Measurements from ENCODE around the gene NR4A2. TPM values are rescaled to one million over a fixed set of nuclear protein-coding genes. Genes with fewer than 3 reads are reported as not detected.

Gene NR4A2
- polyA plus RNA-seq, 1 of the 3 experiments (the other 2 are of a cell fraction), result 16.2 TPM

- Histone ChIP-seq H3K9me2 (no peaks in the 10 kb centered on the region), H3K27ac (ENCODE audit: low read depth in 2 of 2, low read length in 1 of 2) (no peak overlapping the region), H3K4me2 (no peak overlapping the region), H4K20me1 (ENCODE audit: insufficient read depth) (no peaks in the 10 kb centered on the region), H3K79me2 (ENCODE audit: insufficient read depth) (no peaks in the 10 kb centered on the region), H3K4me3 (ENCODE audit: low read depth in 2 of 2, low read length in 1 of 2) (no peak overlapping the region), H3K9ac (no peak overlapping the region), H3K36me3 (replicated peaks in 1 of 2; ENCODE audit: control insufficient read depth in 1 of 2, insufficient read depth in 2 of 2, low read length in 1 of 2) (no peaks in the 10 kb centered on the region), H3F3A (replicated peaks; ENCODE audit: insufficient read depth) (no peaks in the 10 kb centered on the region), H3K9me3 (no peaks in the 10 kb centered on the region), H2AFZ (ENCODE audit: low read depth) (no peak overlapping the region), H3K4me1 (ENCODE audit: control insufficient read depth in 1 of 2, insufficient read depth in 2 of 2, low read depth in 1 of 2, low read length in 1 of 2) (no peaks in the 10 kb centered on the region), H3K27me3 (ENCODE audit: insufficient read depth) (peaks cover 5% of the 10 kb centered on the region)
- DNase-seq, result no peak
- POLR2A ChIA-PET, result no interaction called here
- 33% methylated on average over 4 of the region's 4 CpGs for WGBS (ENCODE audit: low lambda C conversion rate)
- no peak for TF ChIP-seq MEF2A (IDR thresholded peaks at IDR 0.05; ENCODE audit: borderline replicate concordance, low read depth)
- TF ChIP-seq, protein P1, sequence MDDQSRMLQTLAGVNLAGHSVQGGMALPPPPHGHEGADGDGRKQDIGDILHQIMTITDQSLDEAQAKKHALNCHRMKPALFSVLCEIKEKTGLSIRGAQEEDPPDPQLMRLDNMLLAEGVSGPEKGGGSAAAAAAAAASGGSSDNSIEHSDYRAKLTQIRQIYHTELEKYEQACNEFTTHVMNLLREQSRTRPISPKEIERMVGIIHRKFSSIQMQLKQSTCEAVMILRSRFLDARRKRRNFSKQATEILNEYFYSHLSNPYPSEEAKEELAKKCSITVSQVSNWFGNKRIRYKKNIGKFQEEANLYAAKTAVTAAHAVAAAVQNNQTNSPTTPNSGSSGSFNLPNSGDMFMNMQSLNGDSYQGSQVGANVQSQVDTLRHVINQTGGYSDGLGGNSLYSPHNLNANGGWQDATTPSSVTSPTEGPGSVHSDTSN (IDR thresholded peaks at IDR 0.05), result peak; percentile 82
- CTCF ChIA-PET, result no interaction called here
Observed at GRCh38 chr2:156366753-156367152, 34.2 kb upstream of the NR4A2 start.

DNA sequence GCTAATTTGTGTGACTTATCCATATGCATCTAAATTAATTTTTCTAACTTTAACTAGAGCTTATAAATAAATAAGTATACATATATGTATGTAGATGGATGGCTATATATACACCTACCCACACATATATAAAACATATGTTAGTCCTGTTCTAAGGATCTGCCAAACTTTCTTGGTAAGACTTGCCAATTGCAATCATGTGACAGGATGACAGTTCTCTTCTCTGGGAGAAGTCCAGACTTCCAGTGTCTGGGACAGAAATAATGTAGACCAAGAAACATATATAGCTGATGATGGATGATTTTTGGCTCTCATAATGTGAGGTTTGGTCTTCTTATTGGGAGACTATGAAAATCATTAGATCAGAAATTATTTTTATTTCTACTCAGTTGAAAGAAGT is 30.6 kb upstream of the NR4A2 start:
- no peak for DNase-seq
- Histone ChIP-seq H3K9me3 (no peaks in the 10 kb centered on the region), H3K9ac (no peak overlapping the region), H3F3A (replicated peaks; ENCODE audit: insufficient read depth) (no peaks in the 10 kb centered on the region), H3K4me1 (ENCODE audit: control insufficient read depth in 1 of 2, insufficient read depth in 2 of 2, low read depth in 1 of 2, low read length in 1 of 2) (no peaks in the 10 kb centered on the region), H3K9me2 (no peaks in the 10 kb centered on the region), H3K4me2 (no peak overlapping the region), H3K4me3 (ENCODE audit: low read depth in 2 of 2, low read length in 1 of 2) (no peak overlapping the region), H3K79me2 (ENCODE audit: insufficient read depth) (no peaks in the 10 kb centered on the region), H3K27me3 (ENCODE audit: insufficient read depth) (peaks cover 19% of the 10 kb centered on the region), H2AFZ (ENCODE audit: low read depth) (no peak overlapping the region), H3K36me3 (replicated peaks in 1 of 2; ENCODE audit: control insufficient read depth in 1 of 2, insufficient read depth in 2 of 2, low read length in 1 of 2) (no peaks in the 10 kb centered on the region), H4K20me1 (ENCODE audit: insufficient read depth) (no peaks in the 10 kb centered on the region), H3K27ac (ENCODE audit: low read depth in 2 of 2, low read length in 1 of 2) (no peak overlapping the region)
- no peak for TF ChIP-seq FOXM1 (IDR thresholded peaks at IDR 0.05; ENCODE audit: low read depth)
- no peak for TF ChIP-seq GATA2 (CRISPR knock-in tag; IDR thresholded peaks at IDR 0.05)
- TF ChIP-seq MEF2A (IDR thresholded peaks at IDR 0.05; ENCODE audit: borderline replicate concordance, low read depth), result no peak
- TF ChIP-seq CTCF (IDR thresholded peaks at IDR 0.05), result no peak
- TF ChIP-seq, protein P2, sequence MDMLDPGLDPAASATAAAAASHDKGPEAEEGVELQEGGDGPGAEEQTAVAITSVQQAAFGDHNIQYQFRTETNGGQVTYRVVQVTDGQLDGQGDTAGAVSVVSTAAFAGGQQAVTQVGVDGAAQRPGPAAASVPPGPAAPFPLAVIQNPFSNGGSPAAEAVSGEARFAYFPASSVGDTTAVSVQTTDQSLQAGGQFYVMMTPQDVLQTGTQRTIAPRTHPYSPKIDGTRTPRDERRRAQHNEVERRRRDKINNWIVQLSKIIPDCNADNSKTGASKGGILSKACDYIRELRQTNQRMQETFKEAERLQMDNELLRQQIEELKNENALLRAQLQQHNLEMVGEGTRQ (IDR thresholded peaks at IDR 0.05; ENCODE audit: borderline replicate concordance, low read depth, low read length), result no peak
- no peak for TF ChIP-seq SIN3A (IDR thresholded peaks at IDR 0.05; ENCODE audit: borderline replicate concordance, low read depth, low read length)
- TF ChIP-seq TCF12 (IDR thresholded peaks at IDR 0.05), result no peak
- no peak for TF ChIP-seq RXRA (IDR thresholded peaks at IDR 0.05; ENCODE audit: borderline replicate concordance, low read depth)
- TF ChIP-seq FOSL2 (IDR thresholded peaks at IDR 0.05; ENCODE audit: borderline replicate concordance, low read depth), result no peak
- TF ChIP-seq RFX5 (IDR thresholded peaks at IDR 0.05; ENCODE audit: low read length), result no peak
- TF ChIP-seq NRF1 (IDR thresholded peaks at IDR 0.05; ENCODE audit: low read depth, low read length), result no peak
- TF ChIP-seq MXI1 (IDR thresholded peaks at IDR 0.05; ENCODE audit: low read depth, low read length), result no peak
- TF ChIP-seq, protein P3, sequence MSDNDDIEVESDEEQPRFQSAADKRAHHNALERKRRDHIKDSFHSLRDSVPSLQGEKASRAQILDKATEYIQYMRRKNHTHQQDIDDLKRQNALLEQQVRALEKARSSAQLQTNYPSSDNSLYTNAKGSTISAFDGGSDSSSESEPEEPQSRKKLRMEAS (IDR thresholded peaks at IDR 0.05; ENCODE audit: low read depth), result no peak
- TF ChIP-seq, protein P4, sequence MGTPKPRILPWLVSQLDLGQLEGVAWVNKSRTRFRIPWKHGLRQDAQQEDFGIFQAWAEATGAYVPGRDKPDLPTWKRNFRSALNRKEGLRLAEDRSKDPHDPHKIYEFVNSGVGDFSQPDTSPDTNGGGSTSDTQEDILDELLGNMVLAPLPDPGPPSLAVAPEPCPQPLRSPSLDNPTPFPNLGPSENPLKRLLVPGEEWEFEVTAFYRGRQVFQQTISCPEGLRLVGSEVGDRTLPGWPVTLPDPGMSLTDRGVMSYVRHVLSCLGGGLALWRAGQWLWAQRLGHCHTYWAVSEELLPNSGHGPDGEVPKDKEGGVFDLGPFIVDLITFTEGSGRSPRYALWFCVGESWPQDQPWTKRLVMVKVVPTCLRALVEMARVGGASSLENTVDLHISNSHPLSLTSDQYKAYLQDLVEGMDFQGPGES (IDR thresholded peaks at IDR 0.05; ENCODE audit: low read depth, low read length), result no peak
- no peak for TF ChIP-seq FOXJ3 (CRISPR knock-in tag; IDR thresholded peaks at IDR 0.05)
- ChIA-PET CTCF (no interaction called here), POLR2A (no interaction called here)
